ENCODE results near the gene KNCN. TPM values are rescaled to one million over a fixed set of nuclear protein-coding genes. Genes with fewer than 3 reads are reported as not detected.

KNCN gene
- total RNA-seq, 2 experiments from 2014 or later, result not detected

- TF ChIP-seq CTCF (IDR thresholded peaks at IDR 0.05), result no peak
- H3K27me3 ChIP-seq (ENCODE audit: control insufficient read depth in 1 of 2, insufficient read depth in 2 of 2, low read length in 2 of 2), result no peaks in the 10 kb centered on the region
- peaks cover 19% of the 10 kb centered on the region for H3K36me3 ChIP-seq (ENCODE audit: insufficient read depth, low read length)
- Mint-ChIP-seq H3K27me3 (no peaks in the 10 kb centered on the region), H3K4me1 (ENCODE audit: low read depth) (no peaks in the 10 kb centered on the region), H3K36me3 (ENCODE audit: low read depth) (peaks cover 22% of the 10 kb centered on the region), H3K9me3 (no peaks in the 10 kb centered on the region), H3K27ac (no peak overlapping the region), H3K4me3 (no peak overlapping the region)
- intact Hi-C loops (cut with DNase I, micrococcal nuclease), result no loop called here
- ATAC-seq (ENCODE audit: poor library complexity), result no peak
- no peak overlapping the region for H3K4me3 ChIP-seq (ENCODE audit: low read length)
- no peak overlapping the region for H3K27ac ChIP-seq (ENCODE audit: low read depth in 1 of 2, low read length in 2 of 2)
- CTCF ChIA-PET, result no interaction called here
- POLR2A ChIA-PET, result no interaction called here
- no peak for DNase-seq
- no peaks in the 10 kb centered on the region for H3K4me1 ChIP-seq (ENCODE audit: insufficient read depth, low read length)
- H3K9me3 ChIP-seq (ENCODE audit: control insufficient read depth in 1 of 2, insufficient read depth in 1 of 2, low read length in 2 of 2), result no peaks in the 10 kb centered on the region
Measured at GRCh38 chr1:46556822-46557221, 5.4 kb upstream of the KNCN start.

- ATAC-seq (ENCODE audit: poor library complexity) (no peak), DNase-seq (no peak)
- no peak for TF ChIP-seq CTCF (IDR thresholded peaks at IDR 0.05)
- Histone ChIP-seq H3K27me3 (ENCODE audit: control insufficient read depth in 1 of 2, insufficient read depth in 2 of 2, low read length in 2 of 2) (no peaks in the 10 kb centered on the region), H3K4me3 (ENCODE audit: low read length) (no peak overlapping the region), H3K4me1 (ENCODE audit: insufficient read depth, low read length) (no peaks in the 10 kb centered on the region), H3K36me3 (ENCODE audit: insufficient read depth, low read length) (peaks cover 13% of the 10 kb centered on the region), H3K27ac (ENCODE audit: low read depth in 1 of 2, low read length in 2 of 2) (no peak overlapping the region), H3K9me3 (ENCODE audit: control insufficient read depth in 1 of 2, insufficient read depth in 1 of 2, low read length in 2 of 2) (no peaks in the 10 kb centered on the region)
- intact Hi-C loops (cut with DNase I, micrococcal nuclease), result no loop called here
- Mint-ChIP-seq H3K27me3 (no peaks in the 10 kb centered on the region), H3K9me3 (no peaks in the 10 kb centered on the region), H3K4me1 (ENCODE audit: low read depth) (no peaks in the 10 kb centered on the region), H3K27ac (no peak overlapping the region), H3K36me3 (ENCODE audit: low read depth) (peaks cover 15% of the 10 kb centered on the region), H3K4me3 (no peak overlapping the region)
- POLR2A ChIA-PET, result no interaction called here
- CTCF ChIA-PET, result no interaction called here
Measured at GRCh38 chr1:46555826-46556619, 4.6 kb upstream of the KNCN start.

- intact Hi-C loops (cut with DNase I, micrococcal nuclease), result no loop called here
- no peak overlapping the region for H3K27ac Mint-ChIP-seq
- ChIA-PET CTCF (no interaction called here), POLR2A (no interaction called here)
- H3K27me3 Mint-ChIP-seq, result peaks cover 1% of the 10 kb centered on the region
- DNase-seq, result no peak
- no peak for ATAC-seq (ENCODE audit: poor library complexity)
- Histone ChIP-seq H3K4me1 (ENCODE audit: insufficient read depth, low read length) (peaks cover 6% of the 10 kb centered on the region), H3K27me3 (ENCODE audit: control insufficient read depth in 1 of 2, insufficient read depth in 2 of 2, low read length in 2 of 2) (no peaks in the 10 kb centered on the region), H3K27ac (ENCODE audit: low read depth in 1 of 2, low read length in 2 of 2) (no peak overlapping the region), H3K36me3 (ENCODE audit: insufficient read depth, low read length) (peaks cover 2% of the 10 kb centered on the region), H3K4me3 (ENCODE audit: low read length) (no peak overlapping the region), H3K9me3 (ENCODE audit: control insufficient read depth in 1 of 2, insufficient read depth in 1 of 2, low read length in 2 of 2) (no peaks in the 10 kb centered on the region)
- H3K36me3 Mint-ChIP-seq (ENCODE audit: low read depth), result peaks cover 9% of the 10 kb centered on the region
- TF ChIP-seq CTCF (IDR thresholded peaks at IDR 0.05), result no peak
- H3K4me1 Mint-ChIP-seq (ENCODE audit: low read depth), result peaks cover 3% of the 10 kb centered on the region
- H3K9me3 Mint-ChIP-seq, result no peaks in the 10 kb centered on the region
- H3K4me3 Mint-ChIP-seq, result no peak overlapping the region
Measured at GRCh38 chr1:46554597-46555381, 3.3 kb upstream of the KNCN start.
